ENCODE data around the gene IL1RL1.

- TF ChIP-seq, protein P1, sequence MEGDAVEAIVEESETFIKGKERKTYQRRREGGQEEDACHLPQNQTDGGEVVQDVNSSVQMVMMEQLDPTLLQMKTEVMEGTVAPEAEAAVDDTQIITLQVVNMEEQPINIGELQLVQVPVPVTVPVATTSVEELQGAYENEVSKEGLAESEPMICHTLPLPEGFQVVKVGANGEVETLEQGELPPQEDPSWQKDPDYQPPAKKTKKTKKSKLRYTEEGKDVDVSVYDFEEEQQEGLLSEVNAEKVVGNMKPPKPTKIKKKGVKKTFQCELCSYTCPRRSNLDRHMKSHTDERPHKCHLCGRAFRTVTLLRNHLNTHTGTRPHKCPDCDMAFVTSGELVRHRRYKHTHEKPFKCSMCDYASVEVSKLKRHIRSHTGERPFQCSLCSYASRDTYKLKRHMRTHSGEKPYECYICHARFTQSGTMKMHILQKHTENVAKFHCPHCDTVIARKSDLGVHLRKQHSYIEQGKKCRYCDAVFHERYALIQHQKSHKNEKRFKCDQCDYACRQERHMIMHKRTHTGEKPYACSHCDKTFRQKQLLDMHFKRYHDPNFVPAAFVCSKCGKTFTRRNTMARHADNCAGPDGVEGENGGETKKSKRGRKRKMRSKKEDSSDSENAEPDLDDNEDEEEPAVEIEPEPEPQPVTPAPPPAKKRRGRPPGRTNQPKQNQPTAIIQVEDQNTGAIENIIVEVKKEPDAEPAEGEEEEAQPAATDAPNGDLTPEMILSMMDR (IDR thresholded peaks at IDR 0.05; ENCODE audit: insufficient read depth, low read depth, low read length) = no peak
- TF ChIP-seq EZH2 (IDR thresholded peaks at IDR 0.05; ENCODE audit: insufficient read depth, low read length) = no peak
Measured at GRCh38 chr2:102376052-102376591, 64.8 kb downstream of the IL1RL1 start.
